ENCODE measurements around the gene FER.
A peak's percentile ranks its signal among the peaks of the same experiment; 100 is the strongest.
"Not testable (repeated sequence)": the region's sequence is repeated elsewhere in the genome, so short reads cannot be mapped to it uniquely, and the experiment has no call there.

FER gene

DNA sequence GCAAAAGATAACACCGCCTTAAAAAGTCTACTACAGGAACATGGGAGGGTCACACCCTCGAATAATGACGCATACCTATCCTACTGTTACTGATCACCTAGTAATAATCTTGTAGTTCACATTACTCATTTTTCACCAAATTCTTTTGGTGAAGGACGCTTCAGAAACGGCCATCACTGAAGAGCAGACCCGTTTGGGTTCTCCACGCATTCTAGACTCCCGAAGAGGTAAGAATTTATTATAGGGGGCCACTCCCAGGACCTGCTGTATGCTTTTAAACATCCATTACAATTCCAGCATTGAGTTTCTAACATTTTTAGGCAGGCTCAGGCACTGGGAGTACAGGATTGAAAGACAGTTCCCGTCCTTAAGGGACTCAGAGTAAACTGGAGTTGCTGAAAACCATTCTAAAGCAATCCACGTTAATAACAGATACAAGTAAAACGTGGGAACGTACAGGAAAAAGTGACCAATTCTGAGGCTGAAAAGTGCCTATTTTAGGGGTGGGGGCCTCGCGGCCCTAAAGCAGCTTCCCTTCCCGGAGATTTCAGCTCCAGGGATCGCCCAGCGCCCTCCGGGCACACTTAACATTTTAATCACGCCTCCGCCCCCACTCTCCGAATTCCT, at the start of gene FER:
TSS of gene FER (plus strand) at position 124 of the 627 bp plus-strand sequence. CDS start 50,286 bp downstream, outside the sequence.
- DNase-seq (ENCODE audit: low read depth in 2 of 2), result peak in 1 of 2 experiments; percentile 18

DNA sequence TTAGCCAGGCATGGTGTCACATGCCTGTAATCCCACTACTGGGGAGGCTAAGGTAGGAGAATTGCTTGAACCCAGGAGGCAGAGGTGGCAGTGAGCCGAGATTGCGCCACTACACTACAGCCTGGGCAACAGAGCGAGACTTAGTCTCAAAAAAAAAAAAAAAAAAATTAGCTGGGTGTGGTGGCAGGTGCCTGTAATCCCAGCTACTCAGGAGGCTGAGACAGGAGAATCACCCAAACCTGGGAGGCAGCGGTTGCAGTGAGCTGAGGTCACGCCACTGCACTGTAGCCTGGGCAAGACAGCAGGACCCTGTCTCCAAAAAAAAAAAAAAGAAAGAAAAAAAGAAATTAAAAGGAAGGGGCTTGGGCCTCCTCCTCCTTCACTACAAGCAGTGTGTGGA, 47.3 kb upstream of the FER start:
- DNase-seq (ENCODE audit: low read depth in 2 of 2), result not testable (repeated sequence)

DNA sequence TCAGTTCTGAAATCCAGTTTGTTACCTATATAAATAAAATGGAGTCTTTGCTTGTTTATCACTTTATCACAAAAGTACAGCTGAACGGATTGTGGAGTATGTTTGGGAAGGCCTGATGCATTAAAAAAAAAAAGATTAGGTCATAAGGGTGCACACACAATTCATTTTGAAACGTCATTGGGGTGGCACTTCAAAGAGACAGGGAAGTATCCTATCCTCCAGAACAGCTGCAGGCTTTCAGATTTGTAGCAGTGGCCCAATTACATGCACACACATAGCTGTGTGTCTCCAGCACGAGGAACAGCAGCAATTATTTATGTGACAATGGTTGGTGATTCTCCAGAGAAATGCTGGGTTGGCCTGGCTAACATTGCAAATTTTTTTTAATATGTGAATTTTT, 46.8 kb upstream of the FER start:
- DNase-seq (ENCODE audit: low read depth in 2 of 2), result no peak

DNA sequence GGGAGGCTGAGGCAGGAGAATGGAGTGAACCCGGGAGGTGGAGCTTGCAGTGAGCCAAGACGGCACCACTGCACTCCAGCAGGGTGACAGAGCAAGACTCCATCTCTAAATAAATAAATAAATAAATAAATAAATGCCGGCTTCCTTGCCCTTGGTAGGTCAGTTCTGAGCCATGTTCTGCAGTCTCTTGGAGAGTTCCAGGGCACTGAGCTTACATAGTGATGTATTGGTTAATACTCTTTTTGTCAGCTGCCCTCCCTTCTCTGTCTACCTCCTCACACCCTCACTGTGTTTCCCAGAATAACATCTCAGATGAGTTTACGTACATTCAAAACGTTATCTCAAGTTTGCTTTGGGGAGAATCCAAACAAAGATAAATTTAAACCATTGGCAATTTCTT, 45.2 kb upstream of the FER start:
- DNase-seq (ENCODE audit: low read depth in 2 of 2), result no peak

DNA sequence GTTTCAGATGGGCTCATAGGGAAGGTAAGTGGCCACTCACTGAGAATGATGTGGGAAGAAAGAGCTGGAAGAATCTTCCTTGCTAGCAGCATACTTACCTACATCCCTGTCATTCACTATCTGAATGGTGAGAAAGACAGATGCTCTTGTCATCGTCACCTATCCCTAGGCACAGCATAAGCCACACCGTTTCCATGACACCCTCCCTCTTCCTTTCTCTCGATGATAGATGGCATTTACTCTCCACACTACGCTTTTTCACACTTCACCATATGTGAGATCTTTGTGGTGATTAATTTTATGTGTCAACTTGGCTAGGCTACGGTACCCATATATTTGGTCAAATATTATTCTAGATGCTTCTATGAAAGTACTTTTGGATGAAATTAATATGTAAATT, 44.4 kb upstream of the FER start:
- no peak for DNase-seq (ENCODE audit: low read depth in 2 of 2)

DNA sequence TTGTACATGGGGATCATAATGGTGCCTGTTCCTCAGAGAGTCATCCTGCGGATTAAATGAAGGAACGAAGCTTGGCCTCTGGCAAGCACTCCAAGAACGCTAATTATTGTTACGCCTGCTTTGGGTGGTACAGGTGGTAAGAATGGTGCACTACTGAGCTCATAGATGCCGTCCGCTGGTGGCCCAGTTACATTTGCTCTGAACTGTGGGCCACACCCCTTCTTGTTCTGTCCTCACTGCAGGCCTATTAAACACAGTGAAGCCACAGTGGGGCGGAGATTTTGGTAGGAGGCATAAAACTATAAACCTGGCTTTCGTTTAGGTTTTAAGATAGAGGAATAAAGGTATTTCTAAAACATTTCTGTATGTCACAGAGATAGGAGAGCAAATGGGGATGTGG, 40.6 kb upstream of the FER start:
- no peak for DNase-seq (ENCODE audit: low read depth in 2 of 2)

DNA sequence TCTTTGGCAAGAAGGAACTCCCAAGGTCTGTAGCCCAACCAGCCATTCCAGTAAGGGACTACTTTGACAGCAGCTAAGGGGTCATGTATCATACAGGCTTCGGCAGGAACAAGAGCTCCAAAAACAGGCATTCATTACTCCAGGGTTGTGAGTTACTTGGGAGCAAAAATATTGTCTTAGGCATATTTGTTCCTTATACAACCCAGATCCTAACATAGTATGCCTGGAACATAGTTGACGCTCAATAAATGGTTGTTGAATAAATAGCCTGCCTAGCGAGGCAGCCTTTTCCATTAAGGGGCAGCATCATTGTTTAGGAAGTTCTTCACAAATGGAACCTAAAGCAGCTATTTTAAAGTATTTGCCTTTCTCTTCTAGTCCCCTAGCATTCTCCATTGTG, 35.8 kb upstream of the FER start:
- DNase-seq (ENCODE audit: low read depth in 2 of 2), result no peak

DNA sequence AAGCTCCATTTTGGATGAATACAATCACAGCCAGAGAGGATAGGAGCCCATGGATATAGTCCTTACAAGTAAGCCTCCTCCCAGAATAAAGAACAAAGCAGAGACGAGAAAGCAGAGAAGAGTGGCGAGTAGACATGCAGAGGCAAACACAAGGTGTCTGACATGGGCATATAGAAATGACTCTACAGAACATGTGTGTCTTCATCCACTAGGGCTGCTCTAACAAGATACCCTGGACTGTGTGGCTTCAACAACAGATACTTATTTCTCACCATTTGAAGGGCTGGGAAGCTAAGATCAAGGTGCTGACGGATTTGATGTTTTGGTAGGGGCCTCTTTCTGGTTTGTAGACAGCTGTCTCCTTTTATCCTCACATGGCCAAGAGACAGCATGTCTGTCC, 32.3 kb upstream of the FER start:
- DNase-seq (ENCODE audit: low read depth in 2 of 2), result no peak

DNA sequence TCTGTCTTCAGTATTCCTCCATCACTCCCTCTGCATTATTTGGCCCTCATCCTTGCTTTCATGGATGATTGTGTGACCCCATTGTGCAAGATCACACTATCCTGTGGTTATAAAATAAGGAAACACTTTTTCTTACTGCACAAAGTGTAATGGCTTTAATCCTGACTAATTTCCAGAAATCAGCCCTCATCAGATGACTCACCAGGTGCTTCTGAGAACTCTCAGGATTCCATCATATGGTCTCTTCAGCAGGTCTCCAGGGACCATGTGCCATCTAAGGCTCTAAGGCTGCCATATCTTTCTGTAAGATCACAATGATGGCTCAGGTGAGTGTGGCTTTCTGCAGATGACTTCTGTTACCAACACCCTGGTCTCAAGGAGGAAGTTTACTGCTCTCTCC, 27.3 kb upstream of the FER start:
- no peak for DNase-seq (ENCODE audit: low read depth in 2 of 2)

DNA sequence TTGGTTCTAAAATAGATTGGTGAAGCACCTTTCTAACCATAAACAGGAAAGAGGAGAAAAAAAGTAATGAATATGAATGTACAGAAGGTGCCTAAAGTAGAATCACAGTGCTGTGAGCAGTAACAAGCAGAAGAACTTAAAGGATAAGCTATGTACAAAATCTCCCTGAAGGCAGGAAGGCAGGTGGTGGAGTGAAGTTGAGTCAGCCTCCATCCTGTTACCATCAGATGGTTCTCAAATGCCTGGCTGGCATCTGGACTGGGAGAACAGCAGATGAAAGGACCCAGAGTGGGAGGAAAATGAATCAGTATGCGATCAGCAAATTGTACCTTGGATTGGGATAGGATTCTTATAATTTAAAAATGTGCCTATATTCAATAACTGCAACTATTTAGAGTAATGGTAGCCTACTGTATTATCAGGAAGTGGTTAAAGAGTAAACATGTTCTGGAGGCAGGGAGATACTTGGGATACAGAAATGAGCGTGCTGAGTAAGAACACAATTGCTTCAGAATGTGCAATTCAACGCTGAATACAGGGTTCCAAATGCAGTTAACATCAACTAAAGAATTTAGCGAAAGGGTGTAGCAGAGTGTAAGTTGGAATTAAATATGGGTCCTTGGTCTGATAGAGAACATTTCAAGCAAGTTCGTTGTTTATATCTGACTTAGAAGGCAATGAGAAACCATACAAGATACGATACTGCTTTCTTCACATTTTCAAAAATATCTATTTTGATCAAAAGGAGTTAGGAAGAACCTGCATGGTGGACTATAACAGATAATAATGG, 21.1 kb upstream of the FER start:
- no peak for DNase-seq (ENCODE audit: low read depth in 2 of 2)

DNA sequence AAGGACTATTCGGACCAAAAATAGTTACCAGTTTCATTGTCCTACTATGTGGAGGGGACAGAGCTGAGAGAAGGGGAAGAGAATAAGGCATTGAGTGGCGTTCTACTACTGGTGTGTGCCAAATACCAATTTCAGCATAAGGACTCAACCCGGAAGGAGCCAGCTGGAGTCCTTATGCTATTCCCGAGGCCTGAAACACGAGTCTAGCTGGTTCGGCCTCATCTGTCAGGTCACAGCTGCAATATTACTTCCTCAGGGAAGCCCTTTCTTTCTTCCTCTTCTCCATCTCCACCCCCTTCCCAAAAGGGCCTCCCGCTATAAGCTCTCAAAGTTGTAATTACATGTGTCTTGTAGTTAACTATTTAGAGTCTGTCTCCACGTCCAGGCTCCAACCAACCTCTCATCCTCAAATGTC, 20.5 kb upstream of the FER start:
- DNase-seq (ENCODE audit: low read depth in 2 of 2), result no peak

DNA sequence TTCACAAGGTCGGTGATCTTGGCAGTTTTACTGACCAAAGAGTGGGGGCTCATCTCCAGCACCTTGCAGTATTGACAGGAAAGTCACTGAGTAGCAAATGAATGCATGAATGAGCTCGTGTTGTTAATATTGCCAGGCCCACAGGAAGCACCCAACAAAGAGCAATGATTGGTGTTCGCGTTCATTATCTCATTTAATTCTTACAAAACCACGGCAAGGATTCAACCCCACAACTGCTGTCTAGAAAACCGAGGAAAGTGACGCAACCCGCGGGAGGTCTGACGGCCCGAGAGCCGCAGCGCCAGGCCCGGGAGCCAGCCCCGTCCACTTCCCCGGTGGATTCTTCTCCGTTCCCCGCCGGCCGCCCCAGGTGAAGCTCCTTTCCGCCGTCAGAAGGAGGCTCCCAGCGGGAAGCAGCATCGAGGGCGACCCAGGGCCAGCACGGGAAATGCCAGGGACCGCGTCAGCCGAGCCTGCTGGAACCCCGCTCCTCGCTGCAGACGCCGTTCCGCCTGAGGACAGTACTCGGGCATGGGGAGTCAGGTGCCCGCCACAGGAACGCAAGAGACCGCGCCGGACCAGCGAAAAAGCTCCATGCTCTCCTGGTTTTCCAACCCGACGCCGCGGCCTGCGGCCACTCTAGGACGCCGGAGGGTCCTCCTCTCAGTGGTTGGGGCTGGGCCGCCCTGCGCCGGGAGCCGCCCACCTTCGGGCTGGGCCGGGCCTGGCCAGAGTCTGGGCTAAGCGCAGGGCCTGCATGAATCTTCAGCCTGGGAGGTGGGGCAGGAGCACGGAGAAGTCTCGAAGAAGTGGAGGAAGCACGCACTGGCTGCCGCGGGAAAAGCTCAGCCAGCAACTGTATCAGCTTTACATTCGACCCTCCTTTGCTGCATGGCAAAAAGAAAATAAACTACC, 19.8 kb upstream of the FER start:
- peak in 1 of 2 experiments; percentile 24 for DNase-seq (ENCODE audit: low read depth in 2 of 2)

DNA sequence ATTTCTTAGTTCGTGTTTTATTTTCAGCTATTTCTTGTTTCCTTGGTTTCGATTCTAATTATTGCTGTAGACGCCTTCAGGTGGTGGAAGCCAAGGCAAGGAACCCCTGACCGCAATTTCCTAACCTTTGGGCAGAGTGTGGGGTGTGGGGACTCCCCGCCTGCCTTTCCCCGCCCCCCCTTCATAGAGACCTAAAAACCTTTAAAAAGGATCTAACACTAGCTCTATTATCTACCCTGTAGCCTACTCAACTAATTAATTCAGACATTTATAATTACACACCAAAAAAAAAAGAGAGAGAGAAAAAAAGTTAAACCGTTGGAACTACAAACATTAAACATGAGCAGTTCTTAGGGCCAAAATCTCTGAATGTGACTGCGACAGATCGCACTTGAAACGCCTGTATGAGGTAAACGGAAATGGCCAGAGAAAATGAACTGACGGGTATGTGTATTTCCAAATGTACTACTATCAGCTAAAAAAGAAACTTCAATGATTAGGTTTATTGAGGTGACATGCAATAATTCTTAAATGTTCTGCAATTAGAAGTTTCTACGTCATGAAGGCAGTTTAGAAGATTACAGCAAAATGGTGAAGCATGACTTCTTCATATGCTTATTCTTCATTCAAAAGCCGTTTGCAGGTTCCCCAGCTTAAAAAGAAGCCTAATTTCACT, 19.0 kb upstream of the FER start:
- peak in 1 of 2 experiments; percentile 51 for DNase-seq (ENCODE audit: low read depth in 2 of 2)

DNA sequence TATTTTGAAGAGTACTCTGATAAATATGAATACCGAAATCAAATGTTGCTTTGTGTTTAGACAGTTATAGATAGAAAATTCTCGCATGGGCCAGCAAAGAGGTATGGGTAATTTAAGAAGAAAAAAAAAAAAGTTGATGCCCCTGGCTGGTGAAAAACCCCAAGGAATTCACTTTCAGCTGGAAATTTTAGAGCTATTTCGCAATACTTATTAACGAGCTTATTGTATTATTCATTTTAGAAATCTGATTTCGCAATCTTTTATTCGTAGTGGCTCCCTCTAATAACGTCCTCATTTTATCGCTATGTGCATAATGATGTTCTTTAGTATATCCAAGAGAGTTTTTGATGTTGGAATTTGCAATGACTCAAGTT, 18.5 kb upstream of the FER start:
- no peak for DNase-seq (ENCODE audit: low read depth in 2 of 2)

DNA sequence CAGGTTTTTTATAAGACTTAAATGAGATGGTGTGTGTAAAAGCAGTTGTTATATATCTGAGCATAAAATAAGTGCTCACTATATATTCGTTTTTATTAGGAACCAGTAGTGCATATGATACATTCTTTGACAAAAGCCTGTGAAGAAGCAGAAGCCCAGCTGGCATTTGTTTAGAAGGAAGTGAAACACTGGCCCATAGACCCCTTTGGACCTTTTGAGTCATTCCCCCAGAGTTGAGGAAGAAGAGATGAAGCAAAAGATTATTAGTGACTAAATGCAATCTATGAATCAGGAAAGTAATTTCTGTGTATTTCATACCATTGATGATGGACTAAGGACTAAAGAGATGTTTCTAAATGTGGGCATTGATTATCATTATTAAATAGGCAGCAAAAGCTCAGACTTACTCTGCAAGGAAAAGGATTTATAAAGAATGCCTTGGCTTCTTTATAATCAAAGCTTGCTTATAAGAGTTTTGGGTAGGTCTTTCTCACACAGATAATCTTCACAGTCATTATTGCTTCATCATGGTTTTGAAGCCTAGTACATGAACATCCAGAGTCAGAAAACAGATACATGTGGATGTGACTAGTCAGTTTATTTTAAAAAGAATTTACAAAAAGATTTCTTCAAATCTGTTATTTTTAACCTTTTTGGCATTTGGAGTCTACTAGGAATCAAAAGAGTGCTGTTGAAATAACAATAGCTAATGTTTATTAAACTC, 16.9 kb upstream of the FER start:
- DNase-seq (ENCODE audit: low read depth in 2 of 2), result no peak

DNA sequence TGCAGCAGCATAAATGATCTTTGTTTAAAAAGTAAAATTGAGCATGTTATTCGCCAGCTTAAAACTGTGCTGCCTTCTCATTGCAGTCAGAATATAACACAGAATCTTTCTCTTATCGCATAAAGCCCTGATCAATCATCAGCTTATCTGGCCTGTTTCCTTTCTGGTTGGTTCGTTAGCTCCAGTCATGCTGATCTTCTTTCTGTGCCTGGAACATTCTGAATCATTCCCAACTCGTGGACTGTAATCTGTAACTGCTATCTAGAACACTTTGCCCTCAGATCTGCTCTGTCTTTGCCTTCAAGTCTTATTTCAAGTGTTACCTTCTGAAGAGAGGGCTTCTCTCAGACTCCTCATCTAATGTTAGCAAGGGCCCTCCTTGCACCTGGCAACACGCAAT, 11.9 kb upstream of the FER start:
- no peak for DNase-seq (ENCODE audit: low read depth in 2 of 2)

DNA sequence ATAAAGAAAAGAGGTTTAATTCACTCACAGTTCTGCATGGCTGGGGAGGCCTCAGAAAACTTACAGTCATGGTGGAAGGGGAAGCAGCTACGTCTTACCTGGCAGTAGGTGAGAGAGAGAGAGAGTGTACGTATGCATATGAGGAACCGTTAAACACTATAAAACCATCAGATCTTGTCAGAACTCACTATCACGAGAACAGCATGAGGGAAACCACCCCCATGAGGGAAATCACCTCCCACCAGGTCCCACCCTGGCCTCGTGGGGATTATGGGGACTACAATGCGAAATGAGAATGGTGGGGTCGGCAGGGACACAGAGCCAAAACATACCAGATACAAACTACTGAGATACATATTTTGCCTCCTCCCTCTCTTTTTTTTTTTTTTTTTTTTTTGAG, 10.8 kb upstream of the FER start:
- no peak for DNase-seq (ENCODE audit: low read depth in 2 of 2)

DNA sequence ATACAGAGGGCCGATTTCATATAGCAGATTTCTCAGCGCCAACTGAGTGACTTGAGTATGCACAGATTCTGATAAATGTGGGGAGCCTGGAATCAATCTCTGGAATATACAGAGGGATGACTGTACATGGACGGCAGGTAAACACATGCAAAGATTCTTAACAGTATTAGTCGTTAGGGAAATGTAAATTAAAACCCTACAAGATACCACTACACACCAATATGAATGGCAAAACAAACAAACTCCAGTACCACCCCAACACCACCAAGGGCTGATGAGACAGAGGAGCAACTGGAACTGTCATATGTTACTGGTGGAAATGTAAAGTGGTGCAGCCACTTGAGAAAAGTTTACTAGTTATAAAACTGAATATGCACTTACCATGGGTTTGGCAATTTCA, 8.3 kb upstream of the FER start:
- no peak for DNase-seq (ENCODE audit: low read depth in 2 of 2)

DNA sequence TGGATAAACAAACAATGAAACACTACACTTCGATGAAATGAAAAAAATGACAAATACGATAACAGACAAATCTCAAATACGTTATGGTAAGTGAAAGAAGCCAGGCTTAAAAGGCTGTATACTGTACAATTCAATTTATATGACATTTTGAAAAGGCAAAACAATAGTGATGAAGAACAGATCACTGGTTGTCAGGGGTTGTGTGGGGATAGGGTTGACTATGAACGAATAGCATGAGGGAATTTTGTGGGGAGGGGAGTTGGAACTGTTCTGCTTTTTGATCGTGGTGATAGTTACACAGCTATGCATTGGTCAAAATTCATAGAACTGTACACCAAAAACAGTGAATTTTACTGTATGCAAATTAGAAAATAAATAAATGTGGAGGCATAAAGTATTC, 7.8 kb upstream of the FER start:
- no peak for DNase-seq (ENCODE audit: low read depth in 2 of 2)

DNA sequence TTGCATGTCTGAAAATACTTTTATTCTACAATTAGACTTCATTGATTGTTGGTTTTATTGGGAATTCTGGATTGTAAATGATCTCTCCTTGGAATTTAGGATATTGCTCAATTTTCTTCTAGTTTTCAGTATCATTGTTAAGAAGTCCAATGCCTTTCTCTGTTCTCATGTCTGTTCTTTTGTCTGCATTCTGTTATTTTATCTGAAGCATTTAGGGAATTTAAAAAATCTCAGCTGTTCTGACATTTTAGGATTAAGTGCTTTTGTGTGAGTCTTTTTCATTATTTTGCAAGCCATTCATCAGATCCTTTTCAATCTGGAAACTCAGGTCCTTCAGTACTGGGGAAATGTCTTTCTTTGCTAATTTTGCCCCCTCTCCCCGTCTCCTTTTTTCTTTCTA, 4.4 kb upstream of the FER start:
- DNase-seq (ENCODE audit: low read depth in 2 of 2), result no peak

DNA sequence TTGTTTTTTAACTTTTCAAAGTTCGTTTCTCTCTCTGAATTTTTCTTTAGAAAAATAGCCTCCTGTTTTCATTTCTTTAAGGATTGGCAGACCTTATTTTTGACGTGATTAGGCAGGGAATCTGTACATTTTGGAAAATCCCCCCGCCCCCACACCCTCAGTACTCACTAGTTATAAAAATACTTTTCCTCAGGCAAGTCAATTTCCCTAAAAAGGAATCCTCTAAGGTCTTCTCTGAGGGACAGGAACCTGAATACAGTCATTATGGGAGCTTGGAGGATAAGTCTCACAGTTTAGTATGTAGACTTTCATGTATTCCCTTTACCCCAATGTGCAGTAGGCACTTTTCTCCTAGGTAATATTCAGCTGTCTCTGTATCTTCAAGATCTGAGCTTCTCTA, 3.9 kb upstream of the FER start:
- no peak for DNase-seq (ENCODE audit: low read depth in 2 of 2)

Data from stimulated activated CD4-positive, alpha-beta T cell treated with anti-CD3 and anti-CD28 coated beads, Interleukin-12 subunit alpha, Interleukin-12 subunit beta, amount 100 ng/mL, for 24 hours (primary cell).